Right lobe of liver (tissue), 6 donors: ENCODE data around the gene TGM3. TPM values are rescaled to one million over a fixed set of nuclear protein-coding genes. Genes with fewer than 3 reads are reported as not detected.

Experiments used
- ATAC-seq, 4 donors: fragments of 200-7000 bp; cut with Tn5 transposase; one replicate each; pipeline ENCODE4 v1.9.1; 2020; ENCODE audit warnings: mild to moderate bottlenecking in 4 of 4, moderate library complexity in 4 of 4
- DNase-seq, 3 donors: peaks; one replicate each; pipeline ENCODE4 v3.0.0-alpha.2; 2020
- H3K27ac ChIP-seq, 3 donors: fragments of 200-600 bp; one replicate each; pipeline ENCODE4 v1.8.0; 2022
- H3K27me3 ChIP-seq, 2 donors: fragments of 200-600 bp; one replicate each; pipeline ENCODE4 v1.8.0; 2022
- H3K36me3 ChIP-seq, 4 donors: fragments of 200-600 bp; sonication (generic) in 1 of 4; one replicate each; pipeline versions ENCODE4 v1.5.1 to v1.8.0; 2017 to 2022; ENCODE audit warnings: control low read depth in 1 of 4
- H3K4me1 ChIP-seq, 4 donors: fragments of 200-600 bp; sonication (generic) in 1 of 4; one replicate each; pipeline versions ENCODE4 v1.5.1 to v1.8.0; 2017 to 2022; ENCODE audit warnings: control low read depth in 1 of 4
- H3K4me3 ChIP-seq, 3 donors: fragments of 200-600 bp; one replicate each; pipeline ENCODE4 v1.8.0; 2022
- H3K9me3 ChIP-seq, 4 donors: fragments of 200-600 bp; sonication (generic) in 1 of 4; one replicate each; pipeline versions ENCODE4 v1.5.1 to v1.8.0; 2017 to 2022; ENCODE audit warnings: control low read depth in 1 of 4
- POLR2A ChIP-seq: fragments of 450-650 bp; IDR thresholded peaks from one replicate; pipeline ENCODE4 v1.6.1; 2017; ENCODE audit warnings: antibody characterized with exemption, mild to moderate bottlenecking
- WGBS: methylation state at CpG from one replicate; pipeline ENCODE4 v1.1.6; 2018; ENCODE audit warnings: low coverage, low lambda C conversion rate; ENCODE audit not compliant: insufficient coverage; ENCODE audit errors: missing lambda C conversion rate; 5-methylcytosine and 5-hydroxymethylcytosine counted together
- intact Hi-C, 2 donors: fragments of 100-400 bp; cut with DNase I; formaldehyde crosslinking; loops; one replicate each; pipeline versions ENCODE4 v1.11.2 to v1.14.1; 2022
- total RNA-seq, 6 experiments: library from RNA; depleted of rRNA in 2 of 6; stranded (reverse); fragments of >200 nt in 2 of 6; fragmentation: NEBNext Ultra II Directional in 3 of 6; extraction: Animal tissue kit (Norgen Biotek cat#: 25700) in 3 of 6; gene quantifications; one replicate each; pipeline versions ENCODE4 v1.1.0 to v1.2.4, GENCODE V29; 2016 to 2023
- TF ChIP-seq, protein P1 (sequence below), 4 donors: fragments of 200-600 bp in 3 of 4; fragments of 450-650 bp in 1 of 4; IDR thresholded peaks; one replicate each; pipeline versions ENCODE4 v1.5.1 to v1.8.0; 2016 to 2022; ENCODE audit warnings: antibody characterized with exemption in 4 of 4, mild to moderate bottlenecking in 2 of 4
- donor health status: DM: no; HTN: yes; CAD: no.
- donor health status: DM: no; HTN: no; CAD: no.
- donor health status: DM: no; HTN: no; CAD: no.
- donor health status: DM: no; HTN: yes; CAD: no.
- donor health status: DM: no; HTN: yes; CAD: no.

Gene TGM3
- total RNA-seq, 6 experiments from 2014 or later: 0.15 to 3.0 (median 0.30) TPM; not detected in 2

DNA sequence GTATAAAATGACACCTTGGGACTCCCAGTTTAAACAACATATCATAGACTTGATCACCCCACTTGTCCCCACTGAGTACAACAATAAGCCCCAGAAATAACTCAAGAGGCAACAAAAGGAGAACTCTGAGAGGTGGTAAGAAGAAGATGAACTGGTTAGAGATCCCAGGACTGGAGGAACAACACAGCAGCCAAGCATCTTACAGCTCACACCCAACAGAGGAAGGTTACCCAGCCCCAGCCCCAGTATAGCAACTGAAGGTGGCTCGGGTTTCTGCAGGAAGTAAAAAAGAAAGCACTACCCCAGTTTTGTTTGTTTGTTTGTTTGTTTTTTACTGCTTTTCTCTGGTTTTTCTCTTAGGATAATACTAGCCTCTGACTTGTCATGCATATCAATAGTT, 67.8 kb downstream of the TGM3 start:
- no peaks in the 10 kb centered on the region for H3K4me1 ChIP-seq
- DNase-seq (no peak), ATAC-seq (no peak)
- H3K27ac ChIP-seq: no peak overlapping the region
- intact Hi-C loops: no loop called here
- WGBS: 50% methylated on average over 1 of the region's 1 CpG
- no peaks in the 10 kb centered on the region for H3K9me3 ChIP-seq
- no peaks in the 10 kb centered on the region for H3K27me3 ChIP-seq
- no peak overlapping the region for H3K4me3 ChIP-seq
- TF ChIP-seq, protein P1, sequence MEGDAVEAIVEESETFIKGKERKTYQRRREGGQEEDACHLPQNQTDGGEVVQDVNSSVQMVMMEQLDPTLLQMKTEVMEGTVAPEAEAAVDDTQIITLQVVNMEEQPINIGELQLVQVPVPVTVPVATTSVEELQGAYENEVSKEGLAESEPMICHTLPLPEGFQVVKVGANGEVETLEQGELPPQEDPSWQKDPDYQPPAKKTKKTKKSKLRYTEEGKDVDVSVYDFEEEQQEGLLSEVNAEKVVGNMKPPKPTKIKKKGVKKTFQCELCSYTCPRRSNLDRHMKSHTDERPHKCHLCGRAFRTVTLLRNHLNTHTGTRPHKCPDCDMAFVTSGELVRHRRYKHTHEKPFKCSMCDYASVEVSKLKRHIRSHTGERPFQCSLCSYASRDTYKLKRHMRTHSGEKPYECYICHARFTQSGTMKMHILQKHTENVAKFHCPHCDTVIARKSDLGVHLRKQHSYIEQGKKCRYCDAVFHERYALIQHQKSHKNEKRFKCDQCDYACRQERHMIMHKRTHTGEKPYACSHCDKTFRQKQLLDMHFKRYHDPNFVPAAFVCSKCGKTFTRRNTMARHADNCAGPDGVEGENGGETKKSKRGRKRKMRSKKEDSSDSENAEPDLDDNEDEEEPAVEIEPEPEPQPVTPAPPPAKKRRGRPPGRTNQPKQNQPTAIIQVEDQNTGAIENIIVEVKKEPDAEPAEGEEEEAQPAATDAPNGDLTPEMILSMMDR (IDR thresholded peaks at IDR 0.05): no peak
- no peak for TF ChIP-seq POLR2A
- no peaks in the 10 kb centered on the region for H3K36me3 ChIP-seq

DNA sequence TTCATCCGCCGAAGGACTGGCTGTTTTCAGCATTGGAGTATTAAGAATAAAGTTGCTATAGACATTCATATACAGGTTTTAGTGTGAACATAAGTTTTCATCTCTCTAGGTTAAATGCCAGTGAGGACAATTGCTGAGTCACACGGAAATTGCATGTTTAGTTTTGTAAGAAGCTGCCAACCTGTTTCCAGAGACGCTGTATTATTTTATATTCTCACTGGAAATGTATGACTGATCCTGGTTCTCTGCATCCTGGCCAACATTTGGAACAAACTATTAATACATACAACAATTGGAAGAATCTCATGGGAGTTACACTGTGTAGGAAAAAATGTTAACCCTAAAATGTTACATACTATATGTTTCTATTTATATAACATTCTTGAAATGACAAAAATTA, 68.2 kb downstream of the TGM3 start:
- Histone ChIP-seq H3K36me3 (no peaks in the 10 kb centered on the region), H3K9me3 (no peaks in the 10 kb centered on the region), H3K4me3 (no peak overlapping the region), H3K27ac (no peak overlapping the region), H3K4me1 (no peaks in the 10 kb centered on the region), H3K27me3 (no peaks in the 10 kb centered on the region)
- intact Hi-C loops: no loop called here
- 70% methylated on average over 4 of the region's 4 CpGs for WGBS
- ATAC-seq (no peak), DNase-seq (no peak)
- TF ChIP-seq POLR2A: no peak
- TF ChIP-seq, protein P1 (IDR thresholded peaks at IDR 0.05): no peak

DNA sequence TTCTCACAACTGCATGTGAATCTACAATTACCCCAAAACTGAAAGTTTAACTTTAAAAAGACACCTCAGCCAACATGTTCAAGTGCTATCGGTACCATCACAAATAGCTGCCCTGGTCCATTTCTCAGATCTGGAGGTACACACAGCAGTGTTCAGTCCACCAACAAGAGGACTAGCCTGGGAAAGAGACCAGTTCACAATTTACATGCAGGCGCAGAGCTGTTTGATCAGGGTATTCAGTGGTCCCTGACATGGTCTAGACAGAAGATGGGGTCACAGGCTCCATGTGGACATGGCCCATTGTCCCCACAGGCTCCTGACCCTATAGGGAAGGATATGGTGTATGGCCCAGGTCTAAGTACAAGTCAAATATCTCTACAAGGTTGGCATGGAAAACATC, 69.3 kb downstream of the TGM3 start:
- intact Hi-C loops: no loop called here
- no peaks in the 10 kb centered on the region for H3K9me3 ChIP-seq
- no peak for TF ChIP-seq POLR2A
- TF ChIP-seq, protein P1 (IDR thresholded peaks at IDR 0.05): no peak

GRCh38 chr20:2365666-2366065, 69.9 kb downstream of the TGM3 start:
- Histone ChIP-seq H3K4me3 (no peak overlapping the region), H3K27me3 (no peaks in the 10 kb centered on the region), H3K36me3 (no peaks in the 10 kb centered on the region), H3K27ac (no peak overlapping the region), H3K4me1 (no peaks in the 10 kb centered on the region), H3K9me3 (no peaks in the 10 kb centered on the region)
- no peak for DNase-seq
- 54% methylated on average over 3 of the region's 3 CpGs for WGBS
- intact Hi-C loops: no loop called here
- ATAC-seq: no peak
- TF ChIP-seq, protein P1 (IDR thresholded peaks at IDR 0.05): no peak
- no peak for TF ChIP-seq POLR2A

More for the DNA sequence above, 69.3 kb downstream of the TGM3 start:
- Histone ChIP-seq H3K27me3 (no peaks in the 10 kb centered on the region), H3K36me3 (no peaks in the 10 kb centered on the region), H3K4me3 (no peak overlapping the region), H3K27ac (no peak overlapping the region), H3K4me1 (no peaks in the 10 kb centered on the region)
- 80% methylated on average over 1 of the region's 2 CpGs for WGBS
- ATAC-seq: no peak
- no peak for DNase-seq

- TF ChIP-seq, protein P1 (IDR thresholded peaks at IDR 0.05): no peak
- no peak for TF ChIP-seq POLR2A
- no peak for ATAC-seq
- no peak overlapping the region for H3K27ac ChIP-seq
- no peak for DNase-seq
- H3K27me3 ChIP-seq: no peaks in the 10 kb centered on the region
- no peaks in the 10 kb centered on the region for H3K36me3 ChIP-seq
- 9% methylated on average over 1 of the region's 1 CpG for WGBS
- no peaks in the 10 kb centered on the region for H3K4me1 ChIP-seq
- H3K4me3 ChIP-seq: no peak overlapping the region
- no peaks in the 10 kb centered on the region for H3K9me3 ChIP-seq
- intact Hi-C loops: no loop called here
Observed at GRCh38 chr20:2368621-2369020, 72.8 kb downstream of the TGM3 start.
